Lower leg skin (tissue), 3 donors: ENCODE measurements around the gene PGAM2.

Experiments
- POLR2A ChIP-seq, 2 donors: fragments of 450-650 bp; IDR thresholded peaks; one replicate each; pipeline ENCODE4 v1.6.1; 2016 to 2017; ENCODE audit warnings: antibody characterized with exemption in 2 of 2, mild to moderate bottlenecking in 1 of 2, moderate library complexity in 1 of 2
- TF ChIP-seq, protein P1 (sequence below), 3 donors: fragments of 450-650 bp; IDR thresholded peaks; one replicate each; pipeline ENCODE4 v1.5.1; 2016; ENCODE audit warnings: antibody characterized with exemption in 3 of 3, mild to moderate bottlenecking in 3 of 3, moderate library complexity in 2 of 3

DNA sequence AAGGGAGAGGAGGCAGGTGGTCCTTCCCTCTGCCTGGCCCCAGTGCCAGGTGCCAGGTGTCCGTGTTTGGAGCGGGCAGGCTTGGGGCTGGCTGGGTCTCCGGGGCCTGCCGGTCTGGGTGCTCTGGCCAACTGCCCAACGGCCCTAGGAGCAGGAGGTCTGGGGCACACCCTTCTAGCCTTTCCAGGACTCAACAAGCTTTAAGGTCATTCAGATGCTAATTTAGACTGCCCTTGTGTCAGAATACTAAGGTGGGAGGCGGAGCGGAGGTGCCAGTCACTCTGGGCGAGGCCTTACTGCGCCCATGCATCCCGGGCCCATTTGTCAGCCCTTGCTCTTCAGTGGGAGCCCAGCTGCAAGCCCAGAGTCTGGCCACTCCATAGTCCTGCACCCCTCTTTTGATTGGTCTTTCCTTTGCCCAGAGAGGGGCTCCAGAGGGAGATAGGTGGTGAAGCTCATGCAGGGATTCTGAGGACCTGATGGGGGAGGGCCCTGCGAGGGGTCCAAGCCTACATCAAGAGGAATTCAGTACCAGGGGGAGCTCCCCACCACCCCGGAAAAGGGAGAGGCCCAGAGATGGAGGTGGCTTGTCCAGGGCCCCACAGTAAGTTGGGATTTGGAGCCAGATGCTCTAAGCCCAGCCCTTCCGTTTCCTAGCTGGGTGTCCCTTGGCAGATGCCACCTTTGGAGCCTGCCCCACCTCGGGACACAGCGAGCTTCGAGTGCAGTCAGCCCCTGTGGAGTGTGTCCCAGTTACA, 1.3 kb downstream of the PGAM2 start:
- TF ChIP-seq, protein P1, sequence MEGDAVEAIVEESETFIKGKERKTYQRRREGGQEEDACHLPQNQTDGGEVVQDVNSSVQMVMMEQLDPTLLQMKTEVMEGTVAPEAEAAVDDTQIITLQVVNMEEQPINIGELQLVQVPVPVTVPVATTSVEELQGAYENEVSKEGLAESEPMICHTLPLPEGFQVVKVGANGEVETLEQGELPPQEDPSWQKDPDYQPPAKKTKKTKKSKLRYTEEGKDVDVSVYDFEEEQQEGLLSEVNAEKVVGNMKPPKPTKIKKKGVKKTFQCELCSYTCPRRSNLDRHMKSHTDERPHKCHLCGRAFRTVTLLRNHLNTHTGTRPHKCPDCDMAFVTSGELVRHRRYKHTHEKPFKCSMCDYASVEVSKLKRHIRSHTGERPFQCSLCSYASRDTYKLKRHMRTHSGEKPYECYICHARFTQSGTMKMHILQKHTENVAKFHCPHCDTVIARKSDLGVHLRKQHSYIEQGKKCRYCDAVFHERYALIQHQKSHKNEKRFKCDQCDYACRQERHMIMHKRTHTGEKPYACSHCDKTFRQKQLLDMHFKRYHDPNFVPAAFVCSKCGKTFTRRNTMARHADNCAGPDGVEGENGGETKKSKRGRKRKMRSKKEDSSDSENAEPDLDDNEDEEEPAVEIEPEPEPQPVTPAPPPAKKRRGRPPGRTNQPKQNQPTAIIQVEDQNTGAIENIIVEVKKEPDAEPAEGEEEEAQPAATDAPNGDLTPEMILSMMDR (IDR thresholded peaks at IDR 0.05): no peak
- TF ChIP-seq POLR2A (IDR thresholded peaks at IDR 0.05): no peak
